ENCODE data around the gene SEPTIN1. TPM values are rescaled to one million over a fixed set of nuclear protein-coding genes. Genes with fewer than 3 reads are reported as not detected.

SEPTIN1 gene
- total and polyA plus RNA-seq, 2 of the 13 experiments (the other 11 are each of a cell fraction or from before 2014, with no cell fraction given), result 0.18 to 0.67 TPM

DNA sequence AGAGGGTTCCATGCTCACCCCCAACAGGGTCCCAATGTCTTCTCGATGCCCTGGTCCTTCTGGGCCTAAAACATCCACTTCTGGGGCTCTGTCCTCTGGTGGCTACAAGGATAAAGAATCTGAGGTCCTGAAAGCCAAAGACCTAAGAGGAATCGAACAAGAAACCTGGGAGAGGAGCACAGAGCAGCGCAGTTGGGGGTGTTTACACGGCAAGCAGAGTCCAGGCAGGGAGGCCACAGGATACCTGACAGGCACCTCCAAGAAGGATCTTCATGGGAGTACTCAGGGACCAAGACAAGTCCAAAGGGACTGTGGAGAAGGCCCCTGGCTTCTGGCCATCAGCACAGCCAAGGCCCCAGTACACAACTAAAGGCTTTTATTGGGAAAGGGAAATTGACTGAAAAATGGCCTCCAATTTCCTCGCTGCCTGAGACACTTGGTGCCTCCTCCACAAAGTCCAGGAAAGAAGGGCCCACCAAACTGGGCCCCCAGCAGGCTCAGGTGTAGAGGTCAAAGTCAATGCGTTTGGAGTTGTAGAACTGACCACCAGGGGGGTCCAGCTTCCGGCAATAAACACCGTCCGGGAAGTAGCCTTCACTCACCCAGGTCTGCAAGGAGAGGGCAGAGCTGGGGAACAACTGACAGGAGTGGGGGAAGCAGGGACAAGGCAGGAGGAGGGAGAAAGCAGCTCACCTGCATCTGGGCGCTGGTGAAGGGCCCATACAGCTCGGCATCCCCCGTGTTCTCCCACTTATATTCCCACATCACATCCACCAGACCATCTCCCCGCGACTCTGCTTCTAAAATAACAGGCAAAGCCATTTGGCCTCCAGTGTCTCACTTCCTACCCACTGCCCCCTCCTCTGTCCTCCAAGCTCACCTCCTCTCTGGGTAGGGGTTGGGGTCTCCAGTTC is 29.6 kb downstream of the SEPTIN1 start (continued):
- TF ChIP-seq, protein P1, sequence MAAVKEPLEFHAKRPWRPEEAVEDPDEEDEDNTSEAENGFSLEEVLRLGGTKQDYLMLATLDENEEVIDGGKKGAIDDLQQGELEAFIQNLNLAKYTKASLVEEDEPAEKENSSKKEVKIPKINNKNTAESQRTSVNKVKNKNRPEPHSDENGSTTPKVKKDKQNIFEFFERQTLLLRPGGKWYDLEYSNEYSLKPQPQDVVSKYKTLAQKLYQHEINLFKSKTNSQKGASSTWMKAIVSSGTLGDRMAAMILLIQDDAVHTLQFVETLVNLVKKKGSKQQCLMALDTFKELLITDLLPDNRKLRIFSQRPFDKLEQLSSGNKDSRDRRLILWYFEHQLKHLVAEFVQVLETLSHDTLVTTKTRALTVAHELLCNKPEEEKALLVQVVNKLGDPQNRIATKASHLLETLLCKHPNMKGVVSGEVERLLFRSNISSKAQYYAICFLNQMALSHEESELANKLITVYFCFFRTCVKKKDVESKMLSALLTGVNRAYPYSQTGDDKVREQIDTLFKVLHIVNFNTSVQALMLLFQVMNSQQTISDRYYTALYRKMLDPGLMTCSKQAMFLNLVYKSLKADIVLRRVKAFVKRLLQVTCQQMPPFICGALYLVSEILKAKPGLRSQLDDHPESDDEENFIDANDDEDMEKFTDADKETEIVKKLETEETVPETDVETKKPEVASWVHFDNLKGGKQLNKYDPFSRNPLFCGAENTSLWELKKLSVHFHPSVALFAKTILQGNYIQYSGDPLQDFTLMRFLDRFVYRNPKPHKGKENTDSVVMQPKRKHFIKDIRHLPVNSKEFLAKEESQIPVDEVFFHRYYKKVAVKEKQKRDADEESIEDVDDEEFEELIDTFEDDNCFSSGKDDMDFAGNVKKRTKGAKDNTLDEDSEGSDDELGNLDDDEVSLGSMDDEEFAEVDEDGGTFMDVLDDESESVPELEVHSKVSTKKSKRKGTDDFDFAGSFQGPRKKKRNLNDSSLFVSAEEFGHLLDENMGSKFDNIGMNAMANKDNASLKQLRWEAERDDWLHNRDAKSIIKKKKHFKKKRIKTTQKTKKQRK (IDR thresholded peaks at IDR 0.05; ENCODE audit: low read length), result no peak
- 0 out of 2 replicates have a peak, but pooled peaks have one; percentile 23 for TF ChIP-seq JUN (CRISPR knock-in tag; IDR thresholded peaks at IDR 0.05)
- TF ChIP-seq ELF1 (CRISPR knock-in tag; IDR thresholded peaks at IDR 0.05), result peak; percentile 76
- peak; percentile 53; the same call in 1 of the 2 replicates for TF ChIP-seq TARDBP (CRISPR knock-in tag; IDR thresholded peaks at IDR 0.05)
- TF ChIP-seq NONO (IDR thresholded peaks at IDR 0.05), result no peak
- peak; percentile 65 for TF ChIP-seq NONO (CRISPR knock-in tag; conservative IDR thresholded peaks at IDR 0.05)
- TF ChIP-seq FOXK2 (IDR thresholded peaks at IDR 0.05), result peak; percentile 23; the same call in 1 of the 2 replicates
- no peak for TF ChIP-seq ZNF83 (CRISPR knock-in tag; IDR thresholded peaks at IDR 0.05; ENCODE audit: borderline replicate concordance)
- TF ChIP-seq RAD21 (CRISPR knock-in tag; IDR thresholded peaks at IDR 0.05), result 0 out of 2 replicates have a peak, but pooled peaks have one; percentile 37
- TF ChIP-seq RBM22 (optimal IDR thresholded peaks at IDR 0.05; ENCODE audit: low read length), result peak; percentile 93
- TF ChIP-seq POLR2A (IDR thresholded peaks at IDR 0.05; ENCODE audit: insufficient read depth in 1 of 2, low read depth in 2 of 2, low read length in 2 of 2), result peak; percentile 28 to 42; a peak in 1 of 4 replicates
- 0 out of 2 replicates have a peak, but pooled peaks have one; percentile 16 for TF ChIP-seq MIXL1 (CRISPR knock-in tag; IDR thresholded peaks at IDR 0.05)
- TF ChIP-seq, protein P2, sequence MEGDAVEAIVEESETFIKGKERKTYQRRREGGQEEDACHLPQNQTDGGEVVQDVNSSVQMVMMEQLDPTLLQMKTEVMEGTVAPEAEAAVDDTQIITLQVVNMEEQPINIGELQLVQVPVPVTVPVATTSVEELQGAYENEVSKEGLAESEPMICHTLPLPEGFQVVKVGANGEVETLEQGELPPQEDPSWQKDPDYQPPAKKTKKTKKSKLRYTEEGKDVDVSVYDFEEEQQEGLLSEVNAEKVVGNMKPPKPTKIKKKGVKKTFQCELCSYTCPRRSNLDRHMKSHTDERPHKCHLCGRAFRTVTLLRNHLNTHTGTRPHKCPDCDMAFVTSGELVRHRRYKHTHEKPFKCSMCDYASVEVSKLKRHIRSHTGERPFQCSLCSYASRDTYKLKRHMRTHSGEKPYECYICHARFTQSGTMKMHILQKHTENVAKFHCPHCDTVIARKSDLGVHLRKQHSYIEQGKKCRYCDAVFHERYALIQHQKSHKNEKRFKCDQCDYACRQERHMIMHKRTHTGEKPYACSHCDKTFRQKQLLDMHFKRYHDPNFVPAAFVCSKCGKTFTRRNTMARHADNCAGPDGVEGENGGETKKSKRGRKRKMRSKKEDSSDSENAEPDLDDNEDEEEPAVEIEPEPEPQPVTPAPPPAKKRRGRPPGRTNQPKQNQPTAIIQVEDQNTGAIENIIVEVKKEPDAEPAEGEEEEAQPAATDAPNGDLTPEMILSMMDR (CRISPR knock-in tag; IDR thresholded peaks at IDR 0.05), result peak; percentile 66
- TF ChIP-seq, protein P3, sequence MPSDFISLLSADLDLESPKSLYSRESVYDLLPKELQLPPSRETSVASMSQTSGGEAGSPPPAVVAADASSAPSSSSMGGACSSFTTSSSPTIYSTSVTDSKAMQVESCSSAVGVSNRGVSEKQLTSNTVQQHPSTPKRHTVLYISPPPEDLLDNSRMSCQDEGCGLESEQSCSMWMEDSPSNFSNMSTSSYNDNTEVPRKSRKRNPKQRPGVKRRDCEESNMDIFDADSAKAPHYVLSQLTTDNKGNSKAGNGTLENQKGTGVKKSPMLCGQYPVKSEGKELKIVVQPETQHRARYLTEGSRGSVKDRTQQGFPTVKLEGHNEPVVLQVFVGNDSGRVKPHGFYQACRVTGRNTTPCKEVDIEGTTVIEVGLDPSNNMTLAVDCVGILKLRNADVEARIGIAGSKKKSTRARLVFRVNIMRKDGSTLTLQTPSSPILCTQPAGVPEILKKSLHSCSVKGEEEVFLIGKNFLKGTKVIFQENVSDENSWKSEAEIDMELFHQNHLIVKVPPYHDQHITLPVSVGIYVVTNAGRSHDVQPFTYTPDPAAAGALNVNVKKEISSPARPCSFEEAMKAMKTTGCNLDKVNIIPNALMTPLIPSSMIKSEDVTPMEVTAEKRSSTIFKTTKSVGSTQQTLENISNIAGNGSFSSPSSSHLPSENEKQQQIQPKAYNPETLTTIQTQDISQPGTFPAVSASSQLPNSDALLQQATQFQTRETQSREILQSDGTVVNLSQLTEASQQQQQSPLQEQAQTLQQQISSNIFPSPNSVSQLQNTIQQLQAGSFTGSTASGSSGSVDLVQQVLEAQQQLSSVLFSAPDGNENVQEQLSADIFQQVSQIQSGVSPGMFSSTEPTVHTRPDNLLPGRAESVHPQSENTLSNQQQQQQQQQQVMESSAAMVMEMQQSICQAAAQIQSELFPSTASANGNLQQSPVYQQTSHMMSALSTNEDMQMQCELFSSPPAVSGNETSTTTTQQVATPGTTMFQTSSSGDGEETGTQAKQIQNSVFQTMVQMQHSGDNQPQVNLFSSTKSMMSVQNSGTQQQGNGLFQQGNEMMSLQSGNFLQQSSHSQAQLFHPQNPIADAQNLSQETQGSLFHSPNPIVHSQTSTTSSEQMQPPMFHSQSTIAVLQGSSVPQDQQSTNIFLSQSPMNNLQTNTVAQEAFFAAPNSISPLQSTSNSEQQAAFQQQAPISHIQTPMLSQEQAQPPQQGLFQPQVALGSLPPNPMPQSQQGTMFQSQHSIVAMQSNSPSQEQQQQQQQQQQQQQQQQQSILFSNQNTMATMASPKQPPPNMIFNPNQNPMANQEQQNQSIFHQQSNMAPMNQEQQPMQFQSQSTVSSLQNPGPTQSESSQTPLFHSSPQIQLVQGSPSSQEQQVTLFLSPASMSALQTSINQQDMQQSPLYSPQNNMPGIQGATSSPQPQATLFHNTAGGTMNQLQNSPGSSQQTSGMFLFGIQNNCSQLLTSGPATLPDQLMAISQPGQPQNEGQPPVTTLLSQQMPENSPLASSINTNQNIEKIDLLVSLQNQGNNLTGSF (CRISPR knock-in tag; IDR thresholded peaks at IDR 0.05), result no peak
- TF ChIP-seq RBFOX2 (IDR thresholded peaks at IDR 0.05; ENCODE audit: low read depth, low read length), result peak; percentile 39; the same call in 1 of the 2 replicates
- no peak for TF ChIP-seq ZNF44 (CRISPR knock-in tag; IDR thresholded peaks at IDR 0.05)
- TF ChIP-seq CBFB (CRISPR knock-in tag; IDR thresholded peaks at IDR 0.05), result no peak
- TF ChIP-seq ZFP36L1 (CRISPR knock-in tag; IDR thresholded peaks at IDR 0.05), result peak; percentile 69; the same call in 1 of the 2 replicates
- TF ChIP-seq SAP130 (CRISPR knock-in tag; IDR thresholded peaks at IDR 0.05; ENCODE audit: low read depth), result peak; percentile 37
- TF ChIP-seq ZNF496 (CRISPR knock-in tag; IDR thresholded peaks at IDR 0.05; ENCODE audit: insufficient replicate concordance), result no peak
- no peak for TF ChIP-seq TGIF2 (CRISPR knock-in tag; IDR thresholded peaks at IDR 0.05)
